WTC11 (cell line): ENCODE measurements around the gene TNFRSF4. TPM values are rescaled to one million over a fixed set of nuclear protein-coding genes. Genes with fewer than 3 reads are reported as not detected.

ENCODE experiments used
- ATAC-seq: fragments of 200-7000 bp; cut with Tn5 transposase; 2 replicates; pipeline ENCODE4 v1.10.0; 2021; ENCODE audit warnings: mild to moderate bottlenecking, moderate library complexity
- CTCF ChIA-PET: fragments of 300-600 bp; sonication (Branson Sonifier 250); formaldehyde crosslinking; loops from one replicate; lab custom pipeline; 2021; ENCODE audit warnings: antibody characterized with exemption; lab: Charles Lee
- POLR2A ChIA-PET: fragments of 350-600 bp; sonication (Branson Sonifier 250); formaldehyde crosslinking; loops from one replicate; lab custom pipeline; 2021; ENCODE audit warnings: antibody characterized with exemption; lab: Charles Lee
- DNase-seq: peaks from one replicate; pipeline ENCODE4 v3.0.0; 2021; ENCODE audit warnings: low spot score
- H3K27ac Mint-ChIP-seq: 2 replicates; pipeline ENCODE4 v1.8.0; 2021; ENCODE audit warnings: mixed read lengths
- H3K27me3 Mint-ChIP-seq: 2 replicates; pipeline ENCODE4 v1.8.0; 2021; ENCODE audit warnings: low read depth, mild to moderate bottlenecking, moderate library complexity, mixed read lengths
- H3K36me3 Mint-ChIP-seq: 2 replicates; pipeline ENCODE4 v1.8.0; 2021; ENCODE audit warnings: mixed read lengths
- H3K4me1 Mint-ChIP-seq: 2 replicates; pipeline ENCODE4 v1.8.0; 2022; ENCODE audit warnings: mixed read lengths
- H3K4me3 Mint-ChIP-seq: 2 replicates; pipeline ENCODE4 v1.8.0; 2021; ENCODE audit warnings: mild to moderate bottlenecking, moderate library complexity, mixed read lengths
- H3K9me3 Mint-ChIP-seq: 2 replicates; pipeline ENCODE4 v1.8.0; 2021; ENCODE audit warnings: mixed read lengths
- CDX4 ChIP-seq: fragments of 250-450 bp; sonication (Bioruptor Pico); IDR thresholded peaks from 2 replicates; pipeline ENCODE4 v1.9.0; 2021; ENCODE audit warnings: moderate library complexity, mild to moderate bottlenecking, inconsistent platforms, borderline replicate concordance
- CREM ChIP-seq: sonication (generic); formaldehyde crosslinking; IDR thresholded peaks from 2 replicates; pipeline ENCODE4 v1.8.1; 2022; ENCODE audit warnings: mild to moderate bottlenecking, missing genetic modification reagents, moderate library complexity
- ERG ChIP-seq: fragments of 250-450 bp; sonication (Bioruptor Pico); IDR thresholded peaks from 2 replicates; pipeline ENCODE4 v1.8.0; 2021; ENCODE audit warnings: mild to moderate bottlenecking
- GABPB1 ChIP-seq: sonication (generic); formaldehyde crosslinking; IDR thresholded peaks from 2 replicates; pipeline ENCODE4 v1.8.1; 2023; ENCODE audit warnings: mild to moderate bottlenecking, missing genetic modification reagents
- MXD4 ChIP-seq: fragments of 250-450 bp; sonication (Bioruptor Pico); IDR thresholded peaks from 2 replicates; pipeline ENCODE4 v1.8.0; 2021; ENCODE audit warnings: mild to moderate bottlenecking, moderate library complexity, borderline replicate concordance
- MYBL2 ChIP-seq: sonication (generic); formaldehyde crosslinking; IDR thresholded peaks from 2 replicates; pipeline ENCODE4 v1.8.1; 2023; ENCODE audit warnings: mild to moderate bottlenecking, moderate library complexity, missing genetic modification reagents
- NFE2L1 ChIP-seq: sonication (generic); formaldehyde crosslinking; IDR thresholded peaks from 2 replicates; pipeline ENCODE4 v1.8.1; 2023; ENCODE audit warnings: missing genetic modification reagents
- NR3C1 ChIP-seq: sonication (generic); formaldehyde crosslinking; conservative IDR thresholded peaks from 2 replicates; pipeline ENCODE4 v1.8.1; 2023; ENCODE audit warnings: low read depth, mild to moderate bottlenecking, missing genetic modification reagents
- RELA ChIP-seq: sonication (generic); formaldehyde crosslinking; IDR thresholded peaks from 2 replicates; pipeline ENCODE4 v1.8.1; 2022; ENCODE audit warnings: missing genetic modification reagents, mild to moderate bottlenecking, borderline replicate concordance
- SP1 ChIP-seq: sonication (generic); formaldehyde crosslinking; conservative IDR thresholded peaks from 2 replicates; pipeline ENCODE4 v1.8.1; 2022; ENCODE audit warnings: missing genetic modification reagents
- TCF7 ChIP-seq: sonication (generic); formaldehyde crosslinking; IDR thresholded peaks from 2 replicates; pipeline ENCODE4 v1.8.0; 2022; ENCODE audit warnings: mild to moderate bottlenecking, low read depth, missing genetic modification reagents, moderate library complexity
- TEAD4 ChIP-seq: sonication (generic); formaldehyde crosslinking; IDR thresholded peaks from 2 replicates; pipeline ENCODE4 v1.8.0; 2022; ENCODE audit warnings: mild to moderate bottlenecking, missing genetic modification reagents
- ZBTB43 ChIP-seq: sonication (generic); formaldehyde crosslinking; IDR thresholded peaks from 2 replicates; pipeline ENCODE4 v1.8.1; 2023; ENCODE audit warnings: mild to moderate bottlenecking, missing genetic modification reagents
- ZNF121 ChIP-seq: sonication (generic); formaldehyde crosslinking; IDR thresholded peaks from 2 replicates; pipeline ENCODE4 v1.8.0; 2023; ENCODE audit warnings: missing genetic modification reagents
- ZNF138 ChIP-seq: sonication (generic); formaldehyde crosslinking; conservative IDR thresholded peaks from 2 replicates; pipeline ENCODE4 v1.8.1; 2022; ENCODE audit warnings: mild to moderate bottlenecking, moderate library complexity, missing genetic modification reagents
- ZNF281 ChIP-seq: sonication (generic); formaldehyde crosslinking; IDR thresholded peaks from 2 replicates; pipeline ENCODE4 v1.8.0; 2023; ENCODE audit warnings: mild to moderate bottlenecking, missing genetic modification reagents
- ZNF532 ChIP-seq: fragments of 250-450 bp; sonication (Bioruptor Pico); IDR thresholded peaks from 2 replicates; pipeline ENCODE4 v1.9.0; 2021; ENCODE audit warnings: mild to moderate bottlenecking, borderline replicate concordance
- total RNA-seq: library from RNA; stranded (reverse); gene quantifications from 3 replicates; pipeline ENCODE4 v1.2.3, GENCODE V29; 2021
- TF ChIP-seq, protein P1 (sequence below): sonication (generic); formaldehyde crosslinking; IDR thresholded peaks from 2 replicates; pipeline ENCODE4 v1.8.1; 2023; ENCODE audit warnings: mild to moderate bottlenecking, missing genetic modification reagents, moderate library complexity
- TF ChIP-seq, protein P2 (sequence below): sonication (generic); formaldehyde crosslinking; IDR thresholded peaks from 2 replicates; pipeline ENCODE4 v1.8.1; 2022; ENCODE audit warnings: low read depth, missing genetic modification reagents, borderline replicate concordance
- TF ChIP-seq, protein P3 (sequence below): fragments of 250-450 bp; sonication (Bioruptor Pico); IDR thresholded peaks from 2 replicates; pipeline ENCODE4 v2.1.2; 2022; ENCODE audit warnings: mild to moderate bottlenecking, moderate library complexity

TNFRSF4 gene
- total RNA-seq, 1 experiment from 2014 or later: 0.33 TPM

GRCh38 chr1:1197551-1198422 is 16.2 kb downstream of the TNFRSF4 start:
- Mint-ChIP-seq H3K36me3 (peaks cover 10% of the 10 kb centered on the region), H3K27ac (no peak overlapping the region), H3K27me3 (peaks cover 19% of the 10 kb centered on the region), H3K4me3 (no peak overlapping the region), H3K4me1 (peaks cover 3% of the 10 kb centered on the region; the same call in 1 of the 2 replicates), H3K9me3 (peaks cover 19% of the 10 kb centered on the region)
- ChIA-PET POLR2A (no interaction called here), CTCF (no interaction called here)
- ATAC-seq: no peak
- DNase-seq: peak; percentile 10
- no peak for TF ChIP-seq ZBTB43 (CRISPR knock-in tag)
- no peak for TF ChIP-seq CDX4 (CRISPR knock-in tag)
- TF ChIP-seq MYBL2: no peak
- TF ChIP-seq NFE2L1 (CRISPR knock-in tag): no peak
- TF ChIP-seq ERG (CRISPR knock-in tag): no peak
- no peak for TF ChIP-seq ZNF138 (CRISPR knock-in tag)
- TF ChIP-seq ZNF281: no peak
- TF ChIP-seq ZNF121 (CRISPR knock-in tag): no peak
- TF ChIP-seq, protein P1, sequence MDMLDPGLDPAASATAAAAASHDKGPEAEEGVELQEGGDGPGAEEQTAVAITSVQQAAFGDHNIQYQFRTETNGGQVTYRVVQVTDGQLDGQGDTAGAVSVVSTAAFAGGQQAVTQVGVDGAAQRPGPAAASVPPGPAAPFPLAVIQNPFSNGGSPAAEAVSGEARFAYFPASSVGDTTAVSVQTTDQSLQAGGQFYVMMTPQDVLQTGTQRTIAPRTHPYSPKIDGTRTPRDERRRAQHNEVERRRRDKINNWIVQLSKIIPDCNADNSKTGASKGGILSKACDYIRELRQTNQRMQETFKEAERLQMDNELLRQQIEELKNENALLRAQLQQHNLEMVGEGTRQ (CRISPR knock-in tag): no peak
- TF ChIP-seq TCF7 (CRISPR knock-in tag): no peak
- TF ChIP-seq RELA (CRISPR knock-in tag): no peak
- no peak for TF ChIP-seq GABPB1 (CRISPR knock-in tag)

GRCh38 chr1:1197188-1197500 is 16.8 kb downstream of the TNFRSF4 start:
- ChIA-PET POLR2A (no interaction called here), CTCF (no interaction called here)
- Mint-ChIP-seq H3K36me3 (peaks cover 11% of the 10 kb centered on the region), H3K4me3 (no peak overlapping the region), H3K9me3 (peaks cover 22% of the 10 kb centered on the region), H3K27me3 (peaks cover 19% of the 10 kb centered on the region), H3K4me1 (peaks cover 3% of the 10 kb centered on the region; the same call in 1 of the 2 replicates), H3K27ac (no peak overlapping the region)
- no peak for DNase-seq
- no peak for ATAC-seq
- TF ChIP-seq ZNF532 (no peak), MXD4 (CRISPR knock-in tag) (no peak), NR3C1 (no peak), CREM (CRISPR knock-in tag) (no peak), SP1 (CRISPR knock-in tag) (no peak), TEAD4 (CRISPR knock-in tag) (no peak)
- TF ChIP-seq, protein P2, sequence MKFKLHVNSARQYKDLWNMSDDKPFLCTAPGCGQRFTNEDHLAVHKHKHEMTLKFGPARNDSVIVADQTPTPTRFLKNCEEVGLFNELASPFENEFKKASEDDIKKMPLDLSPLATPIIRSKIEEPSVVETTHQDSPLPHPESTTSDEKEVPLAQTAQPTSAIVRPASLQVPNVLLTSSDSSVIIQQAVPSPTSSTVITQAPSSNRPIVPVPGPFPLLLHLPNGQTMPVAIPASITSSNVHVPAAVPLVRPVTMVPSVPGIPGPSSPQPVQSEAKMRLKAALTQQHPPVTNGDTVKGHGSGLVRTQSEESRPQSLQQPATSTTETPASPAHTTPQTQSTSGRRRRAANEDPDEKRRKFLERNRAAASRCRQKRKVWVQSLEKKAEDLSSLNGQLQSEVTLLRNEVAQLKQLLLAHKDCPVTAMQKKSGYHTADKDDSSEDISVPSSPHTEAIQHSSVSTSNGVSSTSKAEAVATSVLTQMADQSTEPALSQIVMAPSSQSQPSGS (CRISPR knock-in tag): no peak
- TF ChIP-seq, protein P3, sequence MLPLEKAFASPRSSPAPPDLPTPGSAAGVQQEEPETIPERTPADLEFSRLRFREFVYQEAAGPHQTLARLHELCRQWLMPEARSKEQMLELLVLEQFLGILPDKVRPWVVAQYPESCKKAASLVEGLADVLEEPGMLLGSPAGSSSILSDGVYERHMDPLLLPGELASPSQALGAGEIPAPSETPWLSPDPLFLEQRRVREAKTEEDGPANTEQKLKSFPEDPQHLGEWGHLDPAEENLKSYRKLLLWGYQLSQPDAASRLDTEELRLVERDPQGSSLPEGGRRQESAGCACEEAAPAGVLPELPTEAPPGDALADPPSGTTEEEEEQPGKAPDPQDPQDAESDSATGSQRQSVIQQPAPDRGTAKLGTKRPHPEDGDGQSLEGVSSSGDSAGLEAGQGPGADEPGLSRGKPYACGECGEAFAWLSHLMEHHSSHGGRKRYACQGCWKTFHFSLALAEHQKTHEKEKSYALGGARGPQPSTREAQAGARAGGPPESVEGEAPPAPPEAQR (CRISPR knock-in tag): no peak
